NCI-H2171 treated with DMSO at 0.1 percent for 48 hours (cell line): ENCODE measurements around the gene SHISA3.
A peak's percentile ranks its signal among the peaks of the same experiment; 100 is the strongest.
"Not testable (repeated sequence)": the region's sequence is repeated elsewhere in the genome, so short reads cannot be mapped to it uniquely, and the experiment has no call there.

ENCODE experiments used
- DNase-seq: peaks from one replicate; lab custom pipeline; 2025; lab: John Stamatoyannopoulos, UW

SHISA3 gene

DNA sequence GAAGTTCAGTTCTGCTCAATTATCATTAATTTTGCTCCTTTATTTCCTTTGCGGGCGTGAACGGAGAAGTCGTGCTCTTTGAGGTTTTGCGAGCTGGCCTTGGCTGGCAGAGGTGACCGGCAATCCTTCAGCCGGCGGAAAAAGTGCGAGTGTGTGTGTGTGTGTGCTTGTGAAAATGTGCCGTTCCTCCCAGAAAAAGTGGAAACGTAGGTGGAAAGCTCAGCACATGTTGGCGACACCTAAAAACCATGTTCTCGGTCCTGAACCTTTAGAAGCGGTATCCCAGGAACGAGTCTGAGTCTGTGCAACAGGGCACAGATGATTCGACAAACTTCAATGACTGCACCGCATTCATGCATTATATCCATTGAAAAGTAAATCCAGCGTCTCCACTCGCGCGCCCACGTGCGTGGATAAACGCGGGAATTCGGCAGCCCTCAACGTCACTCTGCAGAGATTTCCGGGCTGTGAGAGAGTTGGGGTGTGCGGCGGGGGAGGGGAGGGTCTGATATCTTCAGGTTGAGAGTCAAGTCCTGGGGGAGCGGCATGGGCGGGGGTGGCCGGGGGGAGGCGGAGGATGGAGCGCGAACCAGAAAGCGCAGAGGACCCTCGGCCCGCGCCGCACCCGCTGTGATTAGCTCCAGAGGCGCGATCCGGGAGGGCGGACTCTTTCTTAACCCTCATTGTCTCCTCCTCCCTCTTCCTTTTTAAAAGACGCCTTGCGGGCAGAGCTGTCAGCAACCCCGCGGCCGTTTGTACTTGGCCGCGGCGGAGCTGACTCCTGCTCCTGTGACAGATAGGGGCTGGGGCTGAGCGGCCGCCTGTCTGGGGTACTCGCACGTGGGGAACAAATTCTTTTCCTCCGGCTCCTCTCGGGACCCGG is at the start of gene SHISA3:
Gene SHISA3, plus strand, starts transcription at position 737 of the 883 bp plus-strand sequence. CDS start 569 bp downstream, outside the sequence.
- peak; percentile 21 for DNase-seq

DNA sequence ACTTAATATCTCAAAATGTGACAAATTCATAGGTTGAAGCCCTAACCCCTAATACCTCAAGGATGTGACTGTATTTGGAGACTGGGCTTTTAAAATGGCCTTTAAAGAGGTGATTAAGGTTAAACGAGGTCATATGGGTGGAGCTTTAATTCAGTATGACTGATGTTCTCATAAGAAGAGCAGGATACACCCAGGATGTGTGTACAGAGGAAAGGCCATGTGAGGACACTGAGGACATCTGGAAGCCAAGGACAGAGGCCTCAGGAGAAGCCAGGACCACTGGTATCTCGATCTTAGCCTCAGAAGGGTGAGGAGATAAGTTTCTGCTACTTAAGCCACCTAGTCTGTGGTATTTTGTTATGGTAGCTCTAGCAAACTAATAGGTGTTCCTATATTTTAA is 49.0 kb upstream of the SHISA3 start:
- DNase-seq, result no peak

DNA sequence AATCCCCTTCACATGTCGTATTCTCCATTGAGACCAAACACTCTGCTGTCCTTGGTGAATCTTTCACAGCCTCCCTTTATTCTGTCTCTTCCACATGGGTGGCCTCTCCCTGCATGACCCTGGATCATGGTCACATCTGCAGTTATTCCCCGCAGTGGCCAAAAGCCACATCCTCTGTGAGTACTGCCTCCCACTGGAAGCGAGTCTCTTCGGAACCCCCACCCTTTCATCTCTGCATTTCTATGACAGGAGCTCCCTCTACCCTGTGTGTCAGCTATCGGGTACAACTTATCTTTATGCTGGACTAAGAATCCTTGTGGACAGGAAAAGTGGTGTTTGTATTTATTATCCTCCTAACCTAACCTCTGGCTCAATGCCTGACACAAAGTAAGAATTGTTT is 48.6 kb upstream of the SHISA3 start:
- DNase-seq, result no peak

DNA sequence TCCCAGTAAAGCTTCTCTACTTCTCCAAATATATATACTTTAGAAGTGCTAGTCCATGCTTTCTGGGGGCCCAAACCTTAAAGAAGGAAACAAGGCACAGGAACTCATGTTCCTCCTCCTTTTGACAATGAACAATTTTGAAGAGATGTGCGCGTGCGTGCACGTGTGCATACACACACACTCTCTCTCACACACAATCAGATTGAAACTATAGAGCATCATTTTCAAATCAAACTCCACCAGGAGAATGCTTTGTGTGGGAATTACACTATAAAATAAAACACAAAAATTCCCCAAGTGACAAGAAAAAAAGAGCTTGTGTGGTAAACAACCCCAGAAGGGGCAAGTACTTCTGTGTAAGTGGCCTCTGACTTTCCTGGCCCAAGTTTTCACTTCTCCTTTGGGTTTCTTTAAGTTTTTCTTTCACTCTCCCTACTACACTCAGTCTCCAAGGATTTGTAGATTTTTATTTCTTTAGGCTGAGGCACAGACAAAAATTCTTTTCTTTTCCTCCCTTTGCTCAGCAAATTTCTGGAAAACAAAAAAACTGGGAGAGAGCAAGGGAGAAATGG is 46.6 kb upstream of the SHISA3 start:
- no peak for DNase-seq

DNA sequence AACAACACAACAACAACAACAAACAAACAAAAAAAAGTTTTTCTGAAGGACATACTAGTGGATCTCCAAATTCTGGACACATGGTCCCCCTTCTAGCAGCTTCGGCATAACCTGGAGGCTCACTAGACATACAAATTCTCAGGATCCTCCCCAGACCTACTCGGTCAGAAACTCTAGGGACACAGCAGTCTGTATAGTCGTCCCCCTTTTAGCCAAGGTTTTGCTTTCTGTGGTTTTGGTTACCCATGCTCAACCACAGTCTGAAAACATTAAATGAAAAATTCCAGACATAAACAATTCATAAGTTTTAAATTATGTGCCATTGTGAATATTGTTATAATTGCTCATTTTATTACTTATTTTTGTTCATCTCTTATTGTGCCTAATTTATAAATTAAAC is 45.2 kb upstream of the SHISA3 start:
- no peak for DNase-seq

DNA sequence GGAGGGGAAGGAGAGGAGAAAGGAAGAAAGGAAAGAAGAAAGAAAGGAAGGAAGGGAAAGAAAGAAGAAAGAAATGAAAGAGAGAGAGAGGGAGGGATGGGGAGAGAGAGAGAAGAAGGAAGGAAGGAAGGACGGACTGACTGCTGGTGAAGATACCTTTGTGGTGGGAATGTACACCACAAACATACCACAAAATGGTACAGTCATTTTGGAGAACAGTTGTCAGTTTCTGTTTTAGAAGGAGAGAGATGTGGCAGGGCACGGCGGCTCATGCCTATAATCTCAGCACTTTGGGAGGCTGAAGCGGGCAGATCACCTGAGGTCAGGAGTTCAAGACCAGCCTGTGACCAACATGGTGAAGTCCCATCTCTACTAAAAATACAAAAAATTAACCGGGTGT is 40.0 kb upstream of the SHISA3 start:
- no peak for DNase-seq

DNA sequence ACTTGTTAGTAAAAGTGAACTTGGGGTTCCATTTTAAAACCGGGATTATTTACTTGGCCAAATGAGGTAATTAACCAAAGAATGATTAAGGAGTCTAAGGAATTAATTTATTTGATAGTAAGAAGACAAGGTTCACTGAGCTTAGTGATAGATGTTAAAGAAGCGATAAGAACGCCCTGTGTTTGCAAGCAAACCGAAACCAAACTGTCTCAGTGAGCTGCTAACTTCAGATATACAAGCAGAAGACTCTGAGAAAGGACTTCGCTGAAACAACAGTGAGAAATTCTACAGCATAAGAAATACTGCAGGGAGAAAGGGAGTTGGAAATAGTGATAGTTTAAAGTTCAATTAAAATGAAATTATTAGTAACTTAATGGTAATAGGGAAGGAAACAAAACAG is 37.6 kb upstream of the SHISA3 start:
- DNase-seq, result no peak

DNA sequence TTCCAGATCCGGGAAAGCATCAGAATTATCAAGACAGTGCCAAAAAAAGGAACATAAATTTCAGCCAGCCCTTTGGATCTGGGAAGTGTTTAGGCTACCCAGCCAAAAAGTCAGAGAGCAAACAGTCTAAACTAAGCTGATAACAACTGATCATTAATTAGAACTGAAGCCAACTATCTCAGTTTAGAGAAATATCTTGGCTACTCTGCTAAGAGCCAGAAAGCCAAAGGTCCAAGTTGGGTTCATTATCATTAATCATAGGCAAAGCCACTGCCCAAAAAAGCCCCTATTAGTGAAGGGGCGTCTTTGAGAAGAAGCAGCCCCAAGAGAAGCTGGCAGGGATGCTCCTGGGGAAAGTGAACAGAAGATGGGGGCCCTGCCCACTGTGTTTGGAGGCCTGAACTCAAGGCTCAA is 37.0 kb upstream of the SHISA3 start:
- DNase-seq, result no peak

DNA sequence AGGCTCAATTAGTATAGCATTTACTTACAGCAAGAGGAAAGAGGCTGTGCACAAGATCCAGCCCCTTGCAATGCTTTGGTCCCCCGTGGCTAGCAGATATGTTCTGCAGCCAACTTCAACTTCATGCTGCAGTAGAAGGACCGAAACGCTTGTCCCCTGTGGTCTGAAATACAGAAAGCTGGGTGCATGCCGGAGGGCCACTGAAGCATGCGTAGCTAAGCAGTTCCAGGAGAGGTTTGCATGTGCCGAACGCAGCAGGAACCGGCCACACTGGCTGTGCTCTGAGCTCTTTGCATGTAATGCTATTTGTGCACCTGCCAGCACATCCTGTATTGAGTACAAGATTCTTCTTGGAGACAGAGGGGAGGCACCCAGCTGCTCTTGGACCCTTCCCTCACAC is 35.8 kb upstream of the SHISA3 start:
- no peak for DNase-seq

DNA sequence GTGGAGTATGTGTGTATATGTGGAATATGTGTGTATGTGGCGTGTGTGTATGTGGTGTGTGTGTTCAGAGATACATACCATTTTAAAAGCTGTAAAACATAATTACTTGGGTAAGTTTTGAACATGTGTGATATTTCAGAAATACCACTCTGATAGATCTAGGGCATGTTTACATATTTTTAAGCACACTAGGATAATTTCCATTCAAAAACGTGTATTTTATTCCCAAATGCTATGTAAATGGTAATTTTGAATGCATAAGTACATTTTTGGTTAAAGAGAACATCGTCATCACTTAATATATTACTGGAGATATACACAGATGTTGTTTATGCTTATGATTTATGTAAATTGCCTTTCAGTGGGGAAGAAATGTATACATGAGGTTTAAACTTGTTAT is 34.7 kb upstream of the SHISA3 start:
- no peak for DNase-seq

DNA sequence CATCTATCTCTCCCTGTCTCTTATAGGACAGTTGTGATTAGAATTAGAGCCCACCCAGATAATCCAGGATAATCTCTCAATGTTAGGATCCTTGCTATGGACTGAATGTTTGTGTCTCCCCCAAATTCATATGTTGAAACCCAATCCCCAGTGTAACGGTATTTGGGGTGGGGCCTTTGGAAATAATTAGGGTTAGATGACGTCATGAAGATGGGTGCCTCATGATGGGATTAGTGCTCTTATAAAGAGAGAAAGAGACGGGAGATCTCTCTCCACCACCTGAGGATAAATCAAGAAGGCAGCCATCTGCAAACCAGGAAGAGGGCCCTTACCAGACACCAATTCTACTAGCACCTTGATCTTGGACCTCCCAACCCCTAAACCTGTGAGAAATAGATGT is 33.7 kb upstream of the SHISA3 start:
- DNase-seq, result no peak

DNA sequence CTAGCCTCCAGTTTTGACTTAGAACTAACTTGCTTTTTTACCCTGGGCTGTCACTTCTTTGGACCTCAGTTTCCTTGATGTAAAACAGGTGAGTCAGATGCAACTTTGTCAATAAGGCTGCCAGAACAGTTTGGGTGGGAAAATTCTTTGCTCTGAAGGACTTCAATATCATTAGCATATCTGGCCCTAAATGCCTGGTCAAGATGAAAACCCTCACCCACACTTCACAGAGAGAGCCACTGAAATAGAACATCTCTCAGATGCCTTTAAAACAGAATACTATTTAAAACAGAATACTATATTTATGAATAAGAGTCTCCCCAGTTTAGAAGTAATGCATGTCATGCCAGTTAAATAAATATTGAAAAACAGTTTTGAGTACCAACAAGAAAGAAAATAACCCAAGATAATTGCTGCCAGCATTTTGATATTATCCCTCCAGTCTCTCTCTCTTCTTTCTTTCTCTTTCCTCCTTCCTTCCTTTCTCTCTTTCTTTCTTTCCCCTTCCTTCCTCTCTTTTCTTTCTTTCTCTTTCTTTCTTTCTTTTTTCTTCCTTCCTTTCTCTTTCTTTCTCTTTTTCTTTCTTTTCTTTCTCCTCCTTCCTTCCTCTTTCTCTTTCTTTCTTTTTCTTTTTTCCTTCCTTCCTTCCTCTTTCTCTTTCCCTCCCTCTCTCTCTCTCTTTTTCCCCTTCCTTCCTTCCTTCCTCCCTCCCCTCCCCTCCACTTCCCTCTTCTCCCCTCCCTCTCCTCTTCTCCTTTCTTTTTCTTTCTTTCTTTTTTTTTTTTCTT is 32.8 kb upstream of the SHISA3 start:
- no peak for DNase-seq

DNA sequence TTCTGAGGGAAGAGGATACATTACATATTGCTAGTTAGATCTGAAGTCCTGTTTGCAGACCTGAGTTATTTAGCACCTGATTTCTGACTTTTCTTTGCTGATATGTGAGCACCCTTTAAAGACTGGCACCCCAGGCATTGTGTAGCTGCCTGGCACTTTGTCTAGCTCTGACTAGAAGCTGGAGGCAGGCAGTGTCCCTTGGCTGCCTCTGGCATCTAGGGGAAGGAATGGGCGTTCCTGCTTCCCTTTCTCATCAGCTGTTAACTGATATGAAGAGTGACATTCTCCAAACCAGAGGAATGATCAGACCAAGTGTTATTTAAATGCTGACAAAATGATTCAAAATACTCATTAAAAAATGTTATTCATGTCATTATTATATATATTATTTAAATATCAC is 30.3 kb upstream of the SHISA3 start:
- DNase-seq, result no peak

DNA sequence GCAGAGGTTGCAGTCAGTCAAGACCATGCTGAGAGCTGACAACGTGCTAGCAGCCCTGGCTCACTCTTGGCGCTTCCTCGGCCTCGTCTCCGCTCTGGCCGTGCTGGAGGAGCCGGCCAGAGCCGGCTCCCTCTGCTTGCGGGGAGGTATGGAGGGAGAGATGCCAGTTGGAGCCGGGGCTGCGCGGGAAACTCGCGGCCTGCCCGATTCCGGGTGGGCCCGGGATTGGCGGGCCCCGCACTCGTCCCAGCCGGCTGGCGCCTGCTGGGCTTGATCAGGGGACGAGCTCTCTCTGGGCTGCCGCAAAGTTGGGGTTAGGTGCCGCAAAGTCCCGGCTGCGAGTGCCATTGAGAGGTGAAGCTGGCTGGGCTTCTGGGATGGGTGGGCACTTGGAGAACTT is 27.8 kb upstream of the SHISA3 start:
- no peak for DNase-seq

DNA sequence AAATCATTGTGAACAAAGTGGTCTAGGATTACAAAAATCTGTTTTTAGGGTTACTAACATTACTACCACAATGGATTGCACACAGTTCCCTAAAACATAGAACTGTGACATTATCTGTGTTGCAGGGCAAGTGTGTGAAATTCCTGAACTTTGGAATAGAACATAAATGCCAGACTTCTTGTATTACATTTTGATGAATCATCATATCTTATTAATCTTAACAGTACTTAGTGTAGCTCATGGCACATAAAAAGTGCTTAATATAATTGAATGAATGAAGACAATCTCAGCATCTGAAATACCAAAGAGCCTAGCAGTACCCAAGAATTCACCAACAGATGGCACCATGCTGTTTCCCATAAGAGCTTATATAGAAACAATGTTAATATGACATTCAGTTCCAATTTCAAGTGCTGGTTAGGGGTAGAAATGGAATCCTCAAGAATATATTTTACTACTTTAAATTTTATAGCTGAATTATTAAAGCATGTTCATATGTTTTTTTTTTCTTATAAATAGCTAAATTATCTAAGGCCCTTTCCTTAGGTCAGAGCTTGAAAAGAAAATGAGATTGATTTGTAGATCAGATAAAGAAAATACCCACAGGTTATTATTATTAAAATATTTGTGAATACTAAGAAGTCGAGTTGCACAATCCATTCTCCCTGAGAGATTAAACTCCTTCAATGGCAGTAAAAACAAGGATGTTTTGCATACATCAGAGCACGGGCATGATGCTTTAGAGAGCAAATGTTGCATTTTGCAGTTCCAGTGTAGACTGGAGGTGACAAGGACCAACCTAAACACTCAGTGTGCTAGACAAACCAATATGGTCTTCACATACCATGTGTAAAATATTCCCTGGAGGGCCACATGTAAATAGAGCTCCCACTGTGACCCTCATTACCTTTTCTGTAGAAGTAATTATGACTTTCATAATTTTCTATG is 25.7 kb upstream of the SHISA3 start:
- DNase-seq, result peak; percentile 43

DNA sequence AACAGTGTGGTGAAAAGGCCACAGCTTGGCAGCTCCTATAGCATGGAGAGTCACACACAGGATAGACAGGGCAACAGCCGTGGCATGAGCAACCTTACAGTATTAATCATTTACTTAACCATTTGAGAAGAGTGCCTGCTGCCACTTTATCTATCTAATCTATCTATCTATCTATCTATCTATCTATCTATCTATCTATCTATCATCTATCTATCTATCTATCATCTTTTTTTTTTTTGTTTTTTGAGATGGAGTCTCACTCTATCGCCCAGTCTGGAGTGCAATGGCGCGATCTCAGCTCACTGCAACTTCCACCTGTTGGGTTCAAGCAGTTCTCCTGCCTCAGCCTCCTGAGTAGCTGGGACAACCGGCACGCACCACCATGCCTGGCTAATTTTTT is 25.0 kb upstream of the SHISA3 start:
- not testable (repeated sequence) for DNase-seq

DNA sequence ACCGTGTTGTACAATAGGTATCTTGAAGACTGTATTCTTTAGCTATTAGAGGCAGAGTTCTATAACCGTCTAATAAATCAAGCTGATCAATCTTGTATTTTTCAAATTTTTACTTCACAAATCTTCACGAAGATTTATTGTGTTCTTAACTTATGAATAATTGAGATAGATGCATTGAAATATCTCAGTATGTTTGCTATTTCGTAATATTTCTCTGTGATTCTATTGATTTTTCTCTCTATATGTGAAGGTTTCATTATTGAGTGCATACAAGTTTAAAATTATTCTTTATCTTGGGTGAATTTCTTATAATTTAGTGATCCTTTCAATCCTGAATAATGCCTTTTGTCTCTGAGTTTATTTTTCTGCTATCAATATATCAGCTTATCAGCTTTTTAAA is 19.8 kb upstream of the SHISA3 start:
- DNase-seq, result no peak

DNA sequence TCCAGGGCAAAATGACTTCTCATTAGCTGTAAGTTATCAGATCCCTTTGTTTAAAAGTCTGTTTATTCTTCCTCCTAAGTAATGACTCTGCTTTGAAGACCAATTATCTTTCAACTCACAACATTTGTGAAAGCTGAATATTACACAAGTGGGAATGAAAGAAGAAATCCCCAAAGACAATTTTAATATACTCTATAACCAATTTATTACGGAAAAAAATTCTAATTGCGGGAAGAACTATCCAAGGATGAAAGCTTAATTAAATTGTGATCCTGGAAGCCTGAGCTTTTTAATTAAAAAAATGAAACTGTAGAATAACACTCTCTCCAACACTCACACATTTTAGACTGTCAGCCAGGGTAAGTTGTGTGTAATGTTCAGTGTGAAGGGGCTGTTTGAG is 15.6 kb upstream of the SHISA3 start:
- DNase-seq, result no peak

DNA sequence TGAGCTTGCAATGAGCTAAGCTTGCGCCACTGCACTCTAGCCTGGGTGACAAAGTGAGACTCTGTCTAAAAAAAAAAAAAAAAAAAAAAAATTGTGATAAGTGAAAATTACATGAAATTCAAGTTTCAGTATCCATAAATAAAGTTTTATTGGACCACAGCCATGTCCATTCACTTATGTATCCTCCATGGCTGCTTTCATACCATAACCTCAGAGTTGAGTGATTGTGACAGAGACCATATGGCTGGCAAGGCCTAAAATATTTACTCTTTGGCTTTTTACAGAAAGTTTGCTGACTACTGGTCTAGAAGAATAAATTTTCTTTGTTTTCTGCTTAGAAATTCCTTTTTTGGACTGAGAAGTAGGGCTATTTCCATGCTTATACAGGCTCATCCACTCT is 11.8 kb upstream of the SHISA3 start:
- DNase-seq, result no peak

DNA sequence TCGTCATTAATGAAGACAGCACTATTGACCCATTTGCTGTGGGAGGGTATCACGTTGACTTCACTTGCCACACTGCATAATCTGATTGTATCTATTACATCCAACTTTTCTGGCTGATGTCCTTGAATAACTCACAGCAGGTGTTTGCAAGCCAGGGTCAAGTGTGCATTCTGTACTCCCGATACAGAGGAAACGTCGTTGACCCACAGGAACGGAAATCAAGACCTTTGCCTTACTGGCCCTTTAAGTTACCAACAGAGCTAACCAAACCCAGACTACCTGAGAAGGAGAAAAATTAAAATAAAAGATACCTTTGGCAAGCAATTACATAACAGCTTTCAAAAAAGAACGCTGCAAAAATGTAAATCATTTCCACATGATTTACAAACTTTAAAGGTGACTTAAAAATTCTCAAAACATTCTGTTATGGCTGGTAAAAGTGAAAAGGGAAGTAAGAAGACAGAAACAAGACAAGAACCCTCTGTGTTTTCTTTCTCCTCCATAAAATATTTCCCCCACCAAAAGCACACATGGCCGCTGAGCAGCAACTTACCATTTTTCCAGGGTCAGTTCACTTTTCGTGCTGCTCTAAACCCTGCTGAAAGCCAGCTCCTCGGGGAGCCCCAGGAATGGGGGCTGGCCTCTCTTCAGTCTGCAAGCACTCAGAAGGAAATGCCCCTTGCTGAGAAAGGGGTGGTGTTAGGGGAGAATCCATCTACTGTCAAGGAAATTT is 6.5 kb upstream of the SHISA3 start:
- no peak for DNase-seq

DNA sequence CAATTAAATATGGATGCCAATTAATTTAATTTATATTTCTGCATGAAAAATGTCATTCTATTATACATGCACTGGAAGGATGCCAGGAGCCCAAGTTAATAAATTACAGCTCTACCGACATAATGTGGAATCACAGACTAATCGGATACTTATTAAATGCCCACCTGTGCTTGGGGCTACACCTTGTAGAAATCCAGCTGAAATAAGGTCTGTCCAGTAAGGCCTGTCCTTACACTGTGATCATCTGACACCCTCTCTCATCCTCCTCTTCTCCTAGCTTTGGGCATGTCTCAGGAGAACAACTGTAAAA is 6.0 kb upstream of the SHISA3 start:
- DNase-seq, result no peak
